Nephron progenitor cell (in vitro differentiated cells): ENCODE data around the gene NOA1.

Source experiments
- DNase-seq: peaks from one replicate; pipeline ENCODE4 v3.0.0; 2021
- H3K27ac Mint-ChIP-seq: 2 replicates; pipeline ENCODE4 v1.8.0; 2021; ENCODE audit warnings: mild to moderate bottlenecking, moderate library complexity, mixed read lengths
- H3K27me3 Mint-ChIP-seq: 2 replicates; pipeline ENCODE4 v1.8.0; 2021; ENCODE audit warnings: mild to moderate bottlenecking, low read depth, mixed read lengths; ENCODE audit not compliant: poor library complexity
- H3K36me3 Mint-ChIP-seq: 2 replicates; pipeline ENCODE4 v1.8.0; 2021; ENCODE audit warnings: low read depth, mixed read lengths
- H3K4me1 Mint-ChIP-seq: 2 replicates; pipeline ENCODE4 v1.8.0; 2021; ENCODE audit warnings: mixed read lengths
- H3K4me3 Mint-ChIP-seq: 2 replicates; pipeline ENCODE4 v1.8.0; 2021; ENCODE audit warnings: mild to moderate bottlenecking, moderate library complexity, mixed read lengths
- H3K9me3 Mint-ChIP-seq: 2 replicates; pipeline ENCODE4 v1.8.0; 2021; ENCODE audit warnings: mild to moderate bottlenecking, moderate library complexity, mixed read lengths
- CTCF ChIP-seq: fragments of 200-600 bp; sonication (generic); IDR thresholded peaks from 2 replicates; pipeline ENCODE4 v1.5.0; 2021; ENCODE audit warnings: antibody characterized with exemption

NOA1 gene

GRCh38 chr4:56999751-57000150, 22.3 kb upstream of the NOA1 start:
- DNase-seq: no peak
- TF ChIP-seq CTCF: no peak
- Mint-ChIP-seq H3K27ac (peak overlapping the region; percentile 32), H3K27me3 (no peaks in the 10 kb centered on the region), H3K36me3 (peaks cover 63% of the 10 kb centered on the region), H3K4me3 (no peak overlapping the region), H3K9me3 (no peaks in the 10 kb centered on the region), H3K4me1 (no peaks in the 10 kb centered on the region)

- H3K36me3 Mint-ChIP-seq: peaks cover 72% of the 10 kb centered on the region
- no peak overlapping the region for H3K4me3 Mint-ChIP-seq
- DNase-seq: no peak
- no peaks in the 10 kb centered on the region for H3K9me3 Mint-ChIP-seq
- no peak for TF ChIP-seq CTCF
- peak overlapping the region; percentile 53 for H3K27ac Mint-ChIP-seq
- H3K27me3 Mint-ChIP-seq: no peaks in the 10 kb centered on the region
- H3K4me1 Mint-ChIP-seq: no peaks in the 10 kb centered on the region
Measured at GRCh38 chr4:56995525-56995924, 18.1 kb upstream of the NOA1 start.

- TF ChIP-seq CTCF: no peak
- Mint-ChIP-seq H3K27ac (no peak overlapping the region), H3K27me3 (no peaks in the 10 kb centered on the region), H3K9me3 (no peaks in the 10 kb centered on the region), H3K36me3 (peaks cover 69% of the 10 kb centered on the region), H3K4me1 (no peaks in the 10 kb centered on the region), H3K4me3 (no peak overlapping the region)
- DNase-seq: no peak
Measured at GRCh38 chr4:56990109-56990905, 12.9 kb upstream of the NOA1 start.

- peaks cover 8% of the 10 kb centered on the region for H3K4me1 Mint-ChIP-seq
- no peaks in the 10 kb centered on the region for H3K9me3 Mint-ChIP-seq
- no peaks in the 10 kb centered on the region for H3K27me3 Mint-ChIP-seq
- no peak for TF ChIP-seq CTCF
- no peak for DNase-seq
- no peak overlapping the region for H3K27ac Mint-ChIP-seq
- peaks cover 60% of the 10 kb centered on the region for H3K36me3 Mint-ChIP-seq
- H3K4me3 Mint-ChIP-seq: no peak overlapping the region
Measured at GRCh38 chr4:56986952-56987351, 9.5 kb upstream of the NOA1 start.

GRCh38 chr4:56986192-56986591, 8.8 kb upstream of the NOA1 start:
- TF ChIP-seq CTCF: no peak
- Mint-ChIP-seq H3K9me3 (no peaks in the 10 kb centered on the region), H3K4me1 (peaks cover 16% of the 10 kb centered on the region), H3K4me3 (no peak overlapping the region), H3K27me3 (no peaks in the 10 kb centered on the region), H3K36me3 (peaks cover 58% of the 10 kb centered on the region), H3K27ac (no peak overlapping the region)
- no peak for DNase-seq

- peak overlapping the region; percentile 16 for H3K27ac Mint-ChIP-seq
- H3K36me3 Mint-ChIP-seq: peaks cover 26% of the 10 kb centered on the region
- no peak for DNase-seq
- TF ChIP-seq CTCF: no peak
- no peaks in the 10 kb centered on the region for H3K9me3 Mint-ChIP-seq
- peaks cover 39% of the 10 kb centered on the region for H3K4me1 Mint-ChIP-seq
- peak overlapping the region; percentile 7 for H3K4me3 Mint-ChIP-seq
- H3K27me3 Mint-ChIP-seq: peaks cover 4% of the 10 kb centered on the region
Measured at GRCh38 chr4:56981795-56982201, 4.4 kb upstream of the NOA1 start.
